ENCODE results near the gene OR1I1.

OR1I1 gene

DNA sequence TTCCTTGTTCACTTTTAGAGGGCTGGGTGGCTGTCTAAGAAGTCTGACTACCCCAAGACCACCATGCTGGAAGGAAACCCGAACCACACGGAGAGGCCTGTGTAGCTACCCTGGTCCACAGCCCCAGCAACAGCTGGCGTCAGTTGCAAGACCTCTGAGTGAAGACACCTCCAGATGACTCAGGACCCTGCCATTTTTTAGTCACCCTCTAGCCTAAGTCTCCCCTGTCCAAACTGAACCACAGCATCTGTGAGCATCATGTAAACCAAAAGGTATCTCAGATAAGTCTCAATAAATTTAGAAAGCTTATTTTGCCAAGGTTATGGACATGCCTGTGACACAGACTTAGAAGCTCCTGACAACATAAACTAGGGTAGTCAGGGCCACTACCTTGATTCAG, 23.0 kb downstream of the OR1I1 start:
- no peak overlapping the region for H3K4me2 ChIP-seq
- H3K9me3 ChIP-seq (replicated peaks in 1 of 11), result peaks cover 13 to 34% (median 24%) of the 10 kb centered on the region in 11 experiments
- H3K4me1 ChIP-seq, result peaks cover 0 to 11% (median 9%) of the 10 kb centered on the region in 10 experiments; a peak in 16 of 20 replicates
- no peaks in the 10 kb centered on the region for H3K27me3 ChIP-seq
- H3K9ac ChIP-seq, result no peak overlapping the region
- no peak overlapping the region for H3K4me3 ChIP-seq
- TF ChIP-seq Cebpa-rat (IDR thresholded peaks at IDR 0.05), result no peak
- H3K36me3 ChIP-seq, result no peaks in the 10 kb centered on the region
- no peak overlapping the region for H3K27ac ChIP-seq
- peaks cover 0 to 11% (median 0%) of the 10 kb centered on the region in 11 experiments; a peak in 1 of 22 replicates for H4K20me1 ChIP-seq

DNA sequence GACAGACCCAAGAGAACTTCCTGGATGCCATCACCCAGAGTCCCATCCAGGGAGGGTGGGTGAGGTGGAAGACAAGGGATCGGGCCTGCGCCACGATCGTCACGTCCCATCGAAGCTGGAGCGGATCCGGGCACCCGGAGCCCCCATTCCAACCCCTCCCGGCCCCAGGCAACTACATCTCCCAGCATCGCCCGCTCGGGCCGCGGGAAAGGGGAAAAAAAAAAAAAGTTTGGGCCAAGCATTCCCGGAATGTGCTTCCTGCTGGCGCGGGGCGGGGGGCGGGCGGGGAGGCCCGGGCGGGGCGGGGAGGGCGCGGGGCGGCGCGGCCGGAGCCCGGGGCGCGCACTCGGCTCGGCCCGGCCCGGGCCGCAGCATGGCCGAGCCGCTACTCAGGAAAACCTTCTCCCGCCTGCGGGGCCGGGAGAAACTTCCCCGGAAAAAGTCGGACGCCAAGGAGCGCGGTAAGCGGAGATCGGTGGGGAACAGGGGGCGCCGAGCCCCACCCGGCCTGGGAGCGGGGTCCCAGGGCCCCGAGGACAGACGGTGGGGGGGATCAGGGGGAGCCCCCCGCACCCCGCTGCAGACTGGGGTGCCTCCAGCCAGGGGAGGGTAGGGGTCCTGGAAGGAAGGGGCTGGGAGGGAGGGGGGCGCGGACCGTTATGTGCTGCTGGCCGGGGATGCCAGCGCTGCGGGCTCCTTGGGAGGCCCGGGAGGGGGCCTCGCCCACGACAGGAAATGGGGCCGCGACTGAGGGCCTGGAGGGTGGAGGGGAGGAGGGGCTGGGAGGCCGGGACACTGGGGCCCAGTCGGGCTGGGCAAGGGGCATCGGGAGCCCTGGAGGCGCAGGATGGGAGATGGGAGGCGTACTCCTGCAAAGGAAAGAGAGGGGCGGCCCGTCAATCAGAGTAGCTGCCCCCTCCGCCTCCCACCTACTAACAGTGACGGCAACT, 25.3 kb downstream of the OR1I1 start, which contains the start of gene SYDE1:
TSS of gene SYDE1 (plus strand) at position 341 of the 950 bp plus-strand sequence. CDS start at position 374, 33 bp downstream.
- Histone ChIP-seq H3K9ac (0 out of 22 replicates have a peak within 1 kb of the TSS, but pooled peaks of 1 of the 11 experiments have one; percentile 9), H3K4me2 (peak within 1 kb of the TSS in 10 of 11 experiments; percentile 15 to 60 (median 34); a peak in 12 of 22 replicates), H4K20me1 (peaks cover 0 to 16% (median 0%) of the 10 kb centered on the region in 11 experiments; a peak in 1 of 22 replicates), H3K36me3 (no peaks in the 10 kb centered on the region), H3K4me1 (peaks cover 0 to 11% (median 9%) of the 10 kb centered on the region in 10 experiments; a peak in 16 of 20 replicates), H3K27ac (no peak within 1 kb of the TSS), H3K9me3 (replicated peaks in 1 of 11) (peaks cover 13 to 26% (median 24%) of the 10 kb centered on the region in 11 experiments), H3K27me3 (no peaks in the 10 kb centered on the region), H3K4me3 (no peak within 1 kb of the TSS)
- no peak for TF ChIP-seq Cebpa-rat (IDR thresholded peaks at IDR 0.05)

DNA sequence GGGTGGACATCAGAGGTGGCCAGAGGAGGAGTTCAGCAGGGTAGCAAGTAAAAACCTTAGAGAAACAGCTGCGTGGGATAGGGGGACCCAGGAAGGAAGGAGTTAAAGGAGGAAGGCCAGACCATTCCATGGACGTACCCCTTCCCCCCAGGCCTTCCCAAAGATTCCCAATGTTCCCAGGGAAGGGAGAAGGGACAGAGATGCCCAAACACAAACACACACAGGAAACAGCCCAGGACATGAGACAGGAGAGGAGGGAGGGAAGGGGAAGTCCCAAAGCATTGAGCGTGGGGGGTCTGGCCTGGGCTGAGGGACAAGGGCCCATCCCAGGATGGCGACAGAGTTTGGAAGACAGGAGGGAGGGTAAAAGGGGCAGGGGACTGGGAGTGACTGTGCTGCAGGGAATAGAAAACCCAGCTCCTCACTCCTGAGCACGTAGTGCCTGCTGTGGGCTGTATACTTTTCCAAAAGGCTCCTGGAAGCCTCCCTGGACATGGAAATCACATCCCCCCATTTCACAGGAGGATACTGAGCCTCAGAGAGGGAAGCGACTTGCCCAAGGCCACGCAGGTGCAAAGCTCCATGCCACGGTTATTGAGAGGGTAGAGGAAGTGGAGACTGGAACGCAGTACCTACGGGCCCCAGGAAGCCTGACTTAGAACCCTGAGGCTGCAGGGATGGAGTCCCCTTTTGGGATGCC, 26.3 kb downstream of the OR1I1 start:
- peaks cover 0 to 4% (median 2%) of the 10 kb centered on the region in 11 experiments; a peak in 9 of 22 replicates for H3K36me3 ChIP-seq
- H3K27ac ChIP-seq, result no peak overlapping the region
- H3K4me1 ChIP-seq, result peaks cover 0 to 11% (median 9%) of the 10 kb centered on the region in 10 experiments; a peak in 16 of 20 replicates
- H3K9ac ChIP-seq, result 0 out of 22 replicates have a peak overlapping the region, but pooled peaks of 1 of the 11 experiments have one; percentile 9
- peak overlapping the region in 10 of 11 experiments; percentile 15 to 60 (median 34); a peak in 12 of 22 replicates for H3K4me2 ChIP-seq
- TF ChIP-seq Cebpa-rat (IDR thresholded peaks at IDR 0.05), result no peak
- H4K20me1 ChIP-seq, result peaks cover 0 to 16% (median 0%) of the 10 kb centered on the region in 11 experiments; a peak in 1 of 22 replicates
- peaks cover 13 to 19% (median 17%) of the 10 kb centered on the region in 11 experiments for H3K9me3 ChIP-seq (replicated peaks in 1 of 11)
- H3K27me3 ChIP-seq, result no peaks in the 10 kb centered on the region
- H3K4me3 ChIP-seq, result no peak overlapping the region

DNA sequence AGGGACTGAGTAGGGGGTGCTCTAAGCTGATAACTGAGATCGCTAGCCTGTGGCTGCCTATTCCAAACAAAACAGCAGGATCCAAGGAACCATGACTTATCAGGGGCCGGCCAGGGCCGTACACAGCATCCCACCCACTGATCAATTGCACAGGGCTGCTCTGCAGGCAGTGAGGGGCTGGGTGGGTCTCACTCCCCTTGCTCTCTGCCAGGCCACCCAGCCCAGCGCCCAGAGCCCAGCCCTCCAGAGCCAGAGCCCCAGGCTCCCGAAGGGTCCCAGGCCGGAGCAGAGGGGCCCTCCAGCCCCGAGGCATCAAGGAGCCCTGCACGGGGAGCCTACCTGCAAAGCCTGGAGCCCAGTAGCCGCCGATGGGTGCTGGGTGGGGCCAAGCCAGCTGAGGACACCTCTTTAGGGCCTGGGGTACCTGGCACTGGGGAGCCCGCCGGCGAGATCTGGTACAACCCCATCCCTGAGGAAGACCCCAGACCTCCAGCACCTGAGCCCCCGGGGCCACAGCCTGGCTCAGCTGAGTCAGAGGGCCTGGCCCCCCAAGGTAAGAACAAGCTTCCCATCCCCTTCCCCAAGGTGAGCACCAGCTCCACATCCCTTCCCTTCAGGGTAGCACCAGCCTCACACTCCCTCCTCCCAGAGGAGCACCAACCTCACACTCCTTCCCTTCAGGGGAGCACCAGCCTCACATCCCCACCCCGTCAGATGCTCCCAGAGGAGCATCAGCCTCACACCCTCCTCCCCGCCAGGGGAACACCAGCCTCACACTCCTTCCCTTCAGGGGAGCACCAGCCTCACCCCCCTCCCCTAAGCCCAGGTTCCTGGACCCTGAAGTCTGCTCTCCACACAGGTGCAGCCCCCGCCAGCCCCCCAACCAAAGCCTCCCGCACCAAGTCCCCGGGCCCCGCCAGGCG, 27.1 kb downstream of the OR1I1 start:
- H3K9ac ChIP-seq, result no peak overlapping the region
- H3K4me2 ChIP-seq, result no peak overlapping the region; a peak in 1 of 22 replicates
- H4K20me1 ChIP-seq, result peaks cover 0 to 16% (median 0%) of the 10 kb centered on the region in 11 experiments; a peak in 1 of 22 replicates
- no peak overlapping the region for H3K4me3 ChIP-seq
- H3K36me3 ChIP-seq, result peaks cover 6 to 12% (median 10%) of the 10 kb centered on the region in 11 experiments; a peak in 17 of 22 replicates
- TF ChIP-seq Cebpa-rat (IDR thresholded peaks at IDR 0.05), result no peak
- H3K4me1 ChIP-seq, result peaks cover 0 to 11% (median 9%) of the 10 kb centered on the region in 10 experiments; a peak in 16 of 20 replicates
- H3K9me3 ChIP-seq (replicated peaks in 1 of 11), result peaks cover 5 to 18% (median 11%) of the 10 kb centered on the region in 11 experiments
- no peak overlapping the region for H3K27ac ChIP-seq
- H3K27me3 ChIP-seq, result no peaks in the 10 kb centered on the region

DNA sequence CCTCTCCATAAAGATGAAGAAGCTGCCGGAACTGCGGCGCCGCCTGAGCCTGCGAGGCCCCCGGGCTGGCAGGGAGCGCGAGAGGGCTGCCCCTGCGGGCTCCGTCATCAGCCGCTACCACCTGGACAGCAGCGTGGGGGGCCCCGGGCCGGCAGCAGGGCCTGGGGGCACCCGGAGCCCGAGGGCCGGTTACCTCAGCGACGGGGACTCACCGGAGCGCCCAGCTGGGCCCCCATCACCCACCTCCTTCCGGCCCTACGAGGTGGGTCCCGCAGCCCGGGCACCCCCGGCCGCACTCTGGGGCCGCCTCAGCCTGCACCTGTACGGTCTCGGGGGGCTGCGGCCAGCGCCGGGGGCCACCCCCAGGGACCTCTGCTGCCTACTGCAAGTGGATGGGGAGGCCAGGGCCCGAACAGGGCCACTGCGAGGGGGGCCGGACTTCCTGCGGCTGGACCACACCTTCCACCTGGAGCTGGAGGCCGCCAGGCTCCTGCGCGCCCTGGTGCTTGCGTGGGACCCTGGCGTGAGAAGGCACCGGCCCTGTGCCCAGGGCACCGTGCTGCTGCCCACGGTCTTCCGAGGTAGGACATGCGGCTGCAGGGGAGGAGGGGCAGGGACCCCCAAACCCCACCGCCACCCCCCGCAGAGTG, 27.9 kb downstream of the OR1I1 start:
- peaks cover 0 to 11% (median 9%) of the 10 kb centered on the region in 10 experiments; a peak in 16 of 20 replicates for H3K4me1 ChIP-seq
- no peak overlapping the region for H3K4me2 ChIP-seq
- no peak for TF ChIP-seq Cebpa-rat (IDR thresholded peaks at IDR 0.05)
- H3K27ac ChIP-seq, result no peak overlapping the region
- H3K36me3 ChIP-seq, result peaks cover 12 to 18% (median 16%) of the 10 kb centered on the region in 11 experiments
- H3K27me3 ChIP-seq, result no peaks in the 10 kb centered on the region
- H4K20me1 ChIP-seq, result peaks cover 0 to 16% (median 0%) of the 10 kb centered on the region in 11 experiments; a peak in 1 of 22 replicates
- peaks cover 0 to 10% (median 3%) of the 10 kb centered on the region in 11 experiments; a peak in 12 of 22 replicates for H3K9me3 ChIP-seq (replicated peaks in 1 of 11)
- H3K9ac ChIP-seq, result no peak overlapping the region
- H3K4me3 ChIP-seq, result no peak overlapping the region

DNA sequence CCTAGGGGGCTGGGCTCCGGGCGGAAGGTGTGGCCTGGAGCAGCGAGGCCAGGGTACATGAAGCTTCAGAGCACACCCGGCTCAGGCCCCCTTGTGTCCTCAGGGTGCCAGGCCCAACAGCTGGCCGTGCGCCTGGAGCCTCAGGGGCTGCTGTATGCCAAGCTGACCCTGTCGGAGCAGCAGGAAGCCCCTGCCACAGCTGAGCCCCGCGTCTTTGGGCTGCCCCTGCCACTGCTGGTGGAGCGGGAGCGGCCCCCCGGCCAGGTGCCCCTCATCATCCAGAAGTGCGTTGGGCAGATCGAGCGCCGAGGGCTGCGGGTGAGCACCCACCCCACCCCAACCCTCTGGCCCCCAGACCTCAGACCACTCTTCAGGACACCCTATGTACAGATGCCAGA, 28.4 kb downstream of the OR1I1 start:
- Histone ChIP-seq H3K9me3 (replicated peaks in 1 of 11) (peaks cover 0 to 9% (median 0%) of the 10 kb centered on the region in 11 experiments; a peak in 8 of 22 replicates), H4K20me1 (peaks cover 0 to 19% (median 0%) of the 10 kb centered on the region in 11 experiments; a peak in 1 of 22 replicates), H3K9ac (no peak overlapping the region), H3K4me2 (no peak overlapping the region), H3K4me1 (peaks cover 0 to 11% (median 9%) of the 10 kb centered on the region in 10 experiments; a peak in 16 of 20 replicates), H3K36me3 (peaks cover 17 to 23% (median 21%) of the 10 kb centered on the region in 11 experiments), H3K4me3 (no peak overlapping the region), H3K27me3 (no peaks in the 10 kb centered on the region), H3K27ac (no peak overlapping the region)
- TF ChIP-seq Cebpa-rat (IDR thresholded peaks at IDR 0.05), result no peak

DNA sequence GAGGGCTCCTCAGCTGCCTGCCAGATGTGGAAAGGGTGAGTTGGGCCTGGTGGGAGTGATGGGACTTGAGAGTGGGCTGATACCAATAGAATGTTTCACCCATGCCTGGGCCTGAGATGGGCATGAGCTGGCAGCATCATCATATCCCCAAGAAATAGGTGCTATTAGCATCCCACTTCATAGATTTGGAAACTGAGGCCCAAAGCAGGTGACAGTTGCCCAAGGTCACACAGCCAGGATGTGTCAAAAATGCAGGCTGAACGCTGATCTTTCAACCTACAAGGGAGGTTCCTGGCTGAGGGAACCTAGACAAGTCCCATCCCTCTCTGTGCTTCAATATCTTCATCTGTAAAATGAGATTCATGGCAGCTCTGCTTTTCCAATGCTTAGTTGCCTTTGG, 29.7 kb downstream of the OR1I1 start:
- Histone ChIP-seq H4K20me1 (peaks cover 0 to 32% (median 0%) of the 10 kb centered on the region in 11 experiments; a peak in 1 of 22 replicates), H3K9me3 (replicated peaks in 1 of 11) (peaks cover 0 to 9% (median 0%) of the 10 kb centered on the region in 11 experiments; a peak in 8 of 22 replicates), H3K9ac (no peak overlapping the region), H3K27me3 (no peaks in the 10 kb centered on the region), H3K36me3 (peaks cover 31 to 36% (median 35%) of the 10 kb centered on the region in 11 experiments), H3K4me2 (no peak overlapping the region), H3K4me3 (no peak overlapping the region), H3K4me1 (peaks cover 0 to 11% (median 9%) of the 10 kb centered on the region in 10 experiments; a peak in 16 of 20 replicates), H3K27ac (no peak overlapping the region)
- TF ChIP-seq Cebpa-rat (IDR thresholded peaks at IDR 0.05), result no peak

Measured in BLaER1 treated with 17β-estradiol and CSF1 and Interleukin-3, amounts not matched to agents 10 nM and 100 nM (cell line).